Keratinocyte (primary cell): ENCODE measurements around the gene PGBD1.

Source experiments
- CTCF ChIP-seq, 3 experiments: IDR thresholded peaks in 1 of 3; conservative IDR thresholded peaks in 1 of 3; optimal IDR thresholded peaks in 1 of 3; 2 replicates in 2 of 3; 3 replicates in 1 of 3; pipeline versions ENCODE3 to v1.5.1; 2011; ENCODE audit warnings: low read length in 3 of 3, mild to moderate bottlenecking in 3 of 3, moderate library complexity in 2 of 3, control low read depth in 1 of 3, inconsistent platforms in 1 of 3; ENCODE audit not compliant: insufficient read depth in 2 of 3; ENCODE audit errors: extremely low read depth in 1 of 3
- EZH2 ChIP-seq: IDR thresholded peaks from one replicate; pipeline ENCODE4 v1.6.1; 2012; ENCODE audit warnings: inconsistent platforms, mild to moderate bottlenecking, low read length, moderate library complexity

- no peak for TF ChIP-seq CTCF (optimal IDR thresholded peaks at IDR 0.05 in 1 of 3, IDR thresholded peaks at IDR 0.05 in 1 of 3, conservative IDR thresholded peaks at IDR 0.05 in 1 of 3; ENCODE audit: extremely low read depth in 1 of 3, insufficient read depth in 2 of 3, low read length in 3 of 3)
- no peak for TF ChIP-seq EZH2
Measured at GRCh38 chr6:28263922-28264321, 17.4 kb upstream of the PGBD1 start.
